Activated CD8-positive, alpha-beta memory T cell treated with anti-CD3 and anti-CD28 coated beads, Interleukin-2, amount 10 ng/mL, durations not matched to agents 7 days and 5 days (primary cell): ENCODE measurements around the gene MAD1L1. TPM values are rescaled to one million over a fixed set of nuclear protein-coding genes. Genes with fewer than 3 reads are reported as not detected.

ENCODE experiments used
- ATAC-seq: fragments of 150-1000 bp; cut with Tn5 transposase; one replicate; pipeline ENCODE4 v1.10.0; 2021; ENCODE audit warnings: moderate library complexity
- CTCF ChIA-PET: fragments of 350-600 bp; sonication (Branson Sonifier 250); formaldehyde crosslinking; loops from one replicate; lab custom pipeline; 2021; ENCODE audit warnings: antibody characterized with exemption; lab: Charles Lee
- DNase-seq: peaks from one replicate; pipeline ENCODE4 v3.0.0-alpha.2; 2020
- H3K27ac Mint-ChIP-seq: one replicate; pipeline ENCODE4 v1.8.0; 2021; ENCODE audit warnings: mild to moderate bottlenecking, mixed read lengths
- H3K27me3 Mint-ChIP-seq: one replicate; pipeline ENCODE4 v1.8.0; 2021; ENCODE audit warnings: mixed read lengths
- H3K36me3 Mint-ChIP-seq: one replicate; pipeline ENCODE4 v1.8.0; 2021; ENCODE audit warnings: mild to moderate bottlenecking, mixed read lengths
- H3K4me1 Mint-ChIP-seq: one replicate; pipeline ENCODE4 v1.8.0; 2021; ENCODE audit warnings: mixed read lengths
- H3K4me3 Mint-ChIP-seq: one replicate; pipeline ENCODE4 v1.8.0; 2021; ENCODE audit warnings: mild to moderate bottlenecking, moderate library complexity, mixed read lengths
- H3K9me3 Mint-ChIP-seq: one replicate; pipeline ENCODE4 v1.8.0; 2022; ENCODE audit warnings: low read depth, mixed read lengths
- total RNA-seq, 2 experiments: library from RNA; stranded (reverse); gene quantifications; one replicate each; pipeline ENCODE4 v1.2.3, GENCODE V29; 2021

MAD1L1 gene
- total RNA-seq, 2 experiments from 2014 or later = 60.0 to 97.7 TPM

GRCh38 chr7:2087744-2088143 lies 145.0 kb downstream of the MAD1L1 start:
- DNase-seq (no peak), ATAC-seq (no peak)
- H3K4me3 Mint-ChIP-seq = no peak overlapping the region
- H3K27me3 Mint-ChIP-seq = no peaks in the 10 kb centered on the region
- H3K4me1 Mint-ChIP-seq = peaks cover 17% of the 10 kb centered on the region
- H3K27ac Mint-ChIP-seq = no peak overlapping the region
- CTCF ChIA-PET = no interaction called here
- no peaks in the 10 kb centered on the region for H3K9me3 Mint-ChIP-seq
- H3K36me3 Mint-ChIP-seq = no peaks in the 10 kb centered on the region

- CTCF ChIA-PET = no interaction called here
- ATAC-seq = no peak
- Mint-ChIP-seq H3K27me3 (no peaks in the 10 kb centered on the region), H3K9me3 (no peaks in the 10 kb centered on the region), H3K27ac (no peak overlapping the region), H3K4me1 (peaks cover 17% of the 10 kb centered on the region), H3K4me3 (no peak overlapping the region), H3K36me3 (no peaks in the 10 kb centered on the region)
- no peak for DNase-seq
Observed at GRCh38 chr7:2086229-2086628, 146.5 kb downstream of the MAD1L1 start.

- DNase-seq (no peak), ATAC-seq (no peak)
- H3K4me3 Mint-ChIP-seq = no peak overlapping the region
- no peak overlapping the region for H3K27ac Mint-ChIP-seq
- CTCF ChIA-PET = no interaction called here
- H3K4me1 Mint-ChIP-seq = peaks cover 17% of the 10 kb centered on the region
- H3K36me3 Mint-ChIP-seq = no peaks in the 10 kb centered on the region
- no peaks in the 10 kb centered on the region for H3K9me3 Mint-ChIP-seq
- no peaks in the 10 kb centered on the region for H3K27me3 Mint-ChIP-seq
Observed at GRCh38 chr7:2085804-2086203, 146.9 kb downstream of the MAD1L1 start.

- no peak overlapping the region for H3K27ac Mint-ChIP-seq
- H3K9me3 Mint-ChIP-seq = no peaks in the 10 kb centered on the region
- H3K27me3 Mint-ChIP-seq = no peaks in the 10 kb centered on the region
- CTCF ChIA-PET = no interaction called here
- H3K4me3 Mint-ChIP-seq = no peak overlapping the region
- no peak for DNase-seq
- H3K36me3 Mint-ChIP-seq = no peaks in the 10 kb centered on the region
- ATAC-seq = peak; percentile 27
- peaks cover 17% of the 10 kb centered on the region for H3K4me1 Mint-ChIP-seq
Observed at GRCh38 chr7:2084781-2085505, 147.8 kb downstream of the MAD1L1 start.

GRCh38 chr7:2084331-2084730 lies 148.4 kb downstream of the MAD1L1 start:
- H3K4me3 Mint-ChIP-seq = no peak overlapping the region
- H3K27ac Mint-ChIP-seq = no peak overlapping the region
- H3K27me3 Mint-ChIP-seq = no peaks in the 10 kb centered on the region
- ATAC-seq (peak; percentile 52), DNase-seq (no peak)
- H3K9me3 Mint-ChIP-seq = no peaks in the 10 kb centered on the region
- CTCF ChIA-PET = no interaction called here
- peaks cover 20% of the 10 kb centered on the region for H3K4me1 Mint-ChIP-seq
- H3K36me3 Mint-ChIP-seq = no peaks in the 10 kb centered on the region

- CTCF ChIA-PET = no interaction called here
- DNase-seq (no peak), ATAC-seq (no peak)
- Mint-ChIP-seq H3K27me3 (no peaks in the 10 kb centered on the region), H3K36me3 (no peaks in the 10 kb centered on the region), H3K4me3 (no peak overlapping the region), H3K27ac (no peak overlapping the region), H3K9me3 (no peaks in the 10 kb centered on the region), H3K4me1 (peaks cover 20% of the 10 kb centered on the region)
Observed at GRCh38 chr7:2083362-2083761, 149.4 kb downstream of the MAD1L1 start.

- Mint-ChIP-seq H3K4me3 (no peak overlapping the region), H3K27me3 (no peaks in the 10 kb centered on the region), H3K36me3 (no peaks in the 10 kb centered on the region), H3K4me1 (peaks cover 20% of the 10 kb centered on the region), H3K9me3 (no peaks in the 10 kb centered on the region), H3K27ac (no peak overlapping the region)
- ATAC-seq (no peak), DNase-seq (no peak)
- CTCF ChIA-PET = interaction anchor here (1.0 kb wide), 1 partner anchor 10 kb away, joined by 3 read pairs; no protein-coding TSS in a partner anchor
Observed at GRCh38 chr7:2082139-2082998, 150.4 kb downstream of the MAD1L1 start.

- no peak overlapping the region for H3K27ac Mint-ChIP-seq
- H3K4me3 Mint-ChIP-seq = no peak overlapping the region
- CTCF ChIA-PET = interaction anchor here (1.0 kb wide), 1 partner anchor 9 kb away, joined by 3 read pairs; no protein-coding TSS in a partner anchor
- H3K9me3 Mint-ChIP-seq = no peaks in the 10 kb centered on the region
- ATAC-seq (no peak), DNase-seq (no peak)
- H3K27me3 Mint-ChIP-seq = no peaks in the 10 kb centered on the region
- H3K36me3 Mint-ChIP-seq = peaks cover under 1% of the 10 kb centered on the region
- H3K4me1 Mint-ChIP-seq = peaks cover 20% of the 10 kb centered on the region
Observed at GRCh38 chr7:2081526-2082135, 151.1 kb downstream of the MAD1L1 start.

GRCh38 chr7:2080477-2080876 lies 152.3 kb downstream of the MAD1L1 start:
- no peaks in the 10 kb centered on the region for H3K27me3 Mint-ChIP-seq
- ATAC-seq = no peak
- no peak overlapping the region for H3K4me3 Mint-ChIP-seq
- no peak overlapping the region for H3K27ac Mint-ChIP-seq
- CTCF ChIA-PET = no interaction called here
- no peaks in the 10 kb centered on the region for H3K9me3 Mint-ChIP-seq
- peaks cover 4% of the 10 kb centered on the region for H3K36me3 Mint-ChIP-seq
- DNase-seq = no peak
- H3K4me1 Mint-ChIP-seq = peaks cover 20% of the 10 kb centered on the region

GRCh38 chr7:2080060-2080387 lies 152.7 kb downstream of the MAD1L1 start:
- ATAC-seq (no peak), DNase-seq (no peak)
- Mint-ChIP-seq H3K4me3 (no peak overlapping the region), H3K36me3 (peaks cover 4% of the 10 kb centered on the region), H3K27ac (no peak overlapping the region), H3K9me3 (no peaks in the 10 kb centered on the region), H3K27me3 (no peaks in the 10 kb centered on the region), H3K4me1 (peaks cover 17% of the 10 kb centered on the region)
- CTCF ChIA-PET = no interaction called here

GRCh38 chr7:2079332-2080059 lies 153.2 kb downstream of the MAD1L1 start:
- Mint-ChIP-seq H3K36me3 (peaks cover 4% of the 10 kb centered on the region), H3K4me3 (no peak overlapping the region), H3K27ac (no peak overlapping the region), H3K4me1 (peaks cover 12% of the 10 kb centered on the region), H3K9me3 (no peaks in the 10 kb centered on the region), H3K27me3 (no peaks in the 10 kb centered on the region)
- ATAC-seq (no peak), DNase-seq (no peak)
- CTCF ChIA-PET = no interaction called here

GRCh38 chr7:2078899-2079298 lies 153.8 kb downstream of the MAD1L1 start:
- Mint-ChIP-seq H3K27ac (no peak overlapping the region), H3K27me3 (no peaks in the 10 kb centered on the region), H3K9me3 (no peaks in the 10 kb centered on the region), H3K4me1 (peaks cover 6% of the 10 kb centered on the region), H3K4me3 (no peak overlapping the region), H3K36me3 (peaks cover 4% of the 10 kb centered on the region)
- CTCF ChIA-PET = no interaction called here
- DNase-seq (no peak), ATAC-seq (no peak)

GRCh38 chr7:2076649-2077064 lies 156.1 kb downstream of the MAD1L1 start:
- Mint-ChIP-seq H3K27ac (no peak overlapping the region), H3K36me3 (peaks cover 4% of the 10 kb centered on the region), H3K27me3 (no peaks in the 10 kb centered on the region), H3K9me3 (no peaks in the 10 kb centered on the region), H3K4me3 (no peak overlapping the region), H3K4me1 (peaks cover 6% of the 10 kb centered on the region)
- DNase-seq = no peak
- ATAC-seq = no peak
- CTCF ChIA-PET = no interaction called here
